OCI-LY7 (cell line): ENCODE data around the gene TNFRSF1B.

ENCODE experiments used
- CTCF ChIP-seq: fragments of 200-600 bp; sonication (generic); conservative IDR thresholded peaks from 2 replicates; pipeline ENCODE4 v1.5.1; 2014; ENCODE audit warnings: mild to moderate bottlenecking, antibody characterized with exemption, low read length, moderate library complexity, mixed read lengths
- EZH2phosphoT487 ChIP-seq: fragments of 200-600 bp; sonication (generic); IDR thresholded peaks from 2 replicates; pipeline ENCODE4 v1.6.1; 2018; ENCODE audit warnings: low read depth, borderline replicate concordance, mild to moderate bottlenecking, mixed run types, antibody characterized with exemption, low read length, moderate library complexity, mixed read lengths

- TF ChIP-seq CTCF, result no peak
- TF ChIP-seq EZH2phosphoT487, result no peak
Observed at GRCh38 chr1:12130466-12131130, 36.2 kb upstream of the TNFRSF1B start.
